Measurements from ENCODE around the gene LPCAT4.

DNA sequence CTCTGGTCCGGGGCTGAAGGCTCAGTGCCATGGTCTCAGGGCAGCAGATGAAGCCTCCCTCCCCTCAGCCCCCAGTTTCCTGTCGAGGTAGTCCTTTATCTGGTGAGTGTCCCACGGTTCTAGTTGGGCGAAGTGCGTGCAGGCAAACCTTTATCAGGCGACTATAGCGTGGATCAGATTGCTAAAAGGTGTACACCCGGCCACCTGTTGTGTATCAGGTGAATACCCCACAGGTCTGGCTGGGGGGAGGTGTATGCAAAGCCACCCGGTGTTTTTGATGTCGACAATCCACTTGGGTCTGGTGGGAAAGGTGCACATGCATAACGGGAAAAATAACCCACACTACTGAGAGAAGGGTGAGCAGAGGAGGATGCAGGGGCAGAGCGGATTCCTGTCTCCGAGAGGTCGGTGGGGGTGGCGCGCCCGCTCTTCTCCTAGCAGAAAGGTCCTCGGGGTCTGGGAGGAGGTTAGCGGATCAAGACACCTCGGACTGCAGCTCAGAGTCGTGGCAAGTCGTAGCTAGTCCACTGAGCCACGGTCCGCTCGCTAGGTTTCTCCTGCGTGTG, 29.9 kb downstream of the LPCAT4 start:
- TF ChIP-seq, protein P1, sequence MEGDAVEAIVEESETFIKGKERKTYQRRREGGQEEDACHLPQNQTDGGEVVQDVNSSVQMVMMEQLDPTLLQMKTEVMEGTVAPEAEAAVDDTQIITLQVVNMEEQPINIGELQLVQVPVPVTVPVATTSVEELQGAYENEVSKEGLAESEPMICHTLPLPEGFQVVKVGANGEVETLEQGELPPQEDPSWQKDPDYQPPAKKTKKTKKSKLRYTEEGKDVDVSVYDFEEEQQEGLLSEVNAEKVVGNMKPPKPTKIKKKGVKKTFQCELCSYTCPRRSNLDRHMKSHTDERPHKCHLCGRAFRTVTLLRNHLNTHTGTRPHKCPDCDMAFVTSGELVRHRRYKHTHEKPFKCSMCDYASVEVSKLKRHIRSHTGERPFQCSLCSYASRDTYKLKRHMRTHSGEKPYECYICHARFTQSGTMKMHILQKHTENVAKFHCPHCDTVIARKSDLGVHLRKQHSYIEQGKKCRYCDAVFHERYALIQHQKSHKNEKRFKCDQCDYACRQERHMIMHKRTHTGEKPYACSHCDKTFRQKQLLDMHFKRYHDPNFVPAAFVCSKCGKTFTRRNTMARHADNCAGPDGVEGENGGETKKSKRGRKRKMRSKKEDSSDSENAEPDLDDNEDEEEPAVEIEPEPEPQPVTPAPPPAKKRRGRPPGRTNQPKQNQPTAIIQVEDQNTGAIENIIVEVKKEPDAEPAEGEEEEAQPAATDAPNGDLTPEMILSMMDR (IDR thresholded peaks at IDR 0.05): no peak
- TF ChIP-seq POLR2AphosphoS5 (IDR thresholded peaks at IDR 0.05) (no peak), POLR2A (IDR thresholded peaks at IDR 0.05) (no peak)

All from upper lobe of left lung (tissue), 4 donors.